HL-60 (cell line): ENCODE results near the gene ASF1B.

Experiments
- DNase-seq, 2 experiments: peaks; one replicate each; pipeline ENCODE4 v3.0.0-alpha.2; 2010 to 2020; ENCODE audit warnings: low read depth in 1 of 2, low spot score in 1 of 2
- H3K27ac ChIP-seq: fragments of 250-450 bp; sonication (Bioruptor Pico); replicated peaks from 2 replicates; pipeline ENCODE4 v1.5.1; 2020; ENCODE audit warnings: mild to moderate bottlenecking, moderate library complexity
- H3K27me3 ChIP-seq: fragments of 250-450 bp; sonication (Bioruptor Pico); 2 replicates; pipeline ENCODE4 v1.5.1; 2021; ENCODE audit warnings: mild to moderate bottlenecking, moderate library complexity; ENCODE audit not compliant: insufficient read depth, poor library complexity, severe bottlenecking
- H3K4me3 ChIP-seq: replicated peaks from 2 replicates; pipeline ENCODE4 v1.5.1; 2011; ENCODE audit warnings: mild to moderate bottlenecking, control low read depth, low read length; ENCODE audit not compliant: insufficient read depth
- CTCF ChIP-seq: IDR thresholded peaks from one replicate; pipeline ENCODE4 v1.5.1; 2011; ENCODE audit warnings: low read length, control low read depth, inconsistent platforms; ENCODE audit not compliant: insufficient read depth
- GABPA ChIP-seq: IDR thresholded peaks from 2 replicates; pipeline ENCODE4 v1.6.1; 2012; ENCODE audit warnings: low read depth
- POLR2AphosphoS5 ChIP-seq: IDR thresholded peaks from 2 replicates; pipeline ENCODE4 v1.6.1; 2012; ENCODE audit warnings: low read depth
- REST ChIP-seq: IDR thresholded peaks from 2 replicates; pipeline ENCODE4 v1.6.1; 2012; ENCODE audit warnings: low read depth; ENCODE audit not compliant: insufficient replicate concordance
- SPI1 ChIP-seq: IDR thresholded peaks from 2 replicates; pipeline ENCODE4 v1.6.1; 2012; ENCODE audit warnings: low read depth, mild to moderate bottlenecking, borderline replicate concordance

The ASF1B gene

GRCh38 chr19:14164724-14165493 is 28.5 kb upstream of the ASF1B start:
- no peak for DNase-seq
- Histone ChIP-seq H3K27ac (no peak overlapping the region), H3K4me3 (no peak overlapping the region), H3K27me3 (peaks cover 16% of the 10 kb centered on the region)
- TF ChIP-seq REST (no peak), CTCF (no peak), SPI1 (no peak)

- no peak for DNase-seq
- Histone ChIP-seq H3K4me3 (no peak overlapping the region), H3K27ac (no peak overlapping the region), H3K27me3 (peaks cover 16% of the 10 kb centered on the region)
- TF ChIP-seq GABPA (no peak), CTCF (no peak), REST (no peak), SPI1 (no peak), POLR2AphosphoS5 (no peak)
These were observed 27.7 kb upstream of the ASF1B start for GRCh38 chr19:14164082-14164481.

- Histone ChIP-seq H3K4me3 (no peak overlapping the region), H3K27ac (no peak overlapping the region), H3K27me3 (peaks cover 9% of the 10 kb centered on the region)
- TF ChIP-seq CTCF (no peak), REST (no peak), POLR2AphosphoS5 (no peak), SPI1 (no peak), GABPA (no peak)
- DNase-seq: no peak
These were observed 26.5 kb upstream of the ASF1B start for GRCh38 chr19:14162871-14163297.
